GM23338 (cell line): ENCODE data around the gene AP3D1. TPM values are rescaled to one million over a fixed set of nuclear protein-coding genes. Genes with fewer than 3 reads are reported as not detected.
"Not testable (repeated sequence)": the region's sequence is repeated elsewhere in the genome, so short reads cannot be mapped to it uniquely, and the experiment has no call there.

Source experiments
- ATAC-seq: fragments of 200-7000 bp; cut with Tn5 transposase; 3 replicates; pipeline ENCODE4 v1.9.1; 2020
- DNase-seq: peaks from one replicate; pipeline ENCODE4 v3.0.0-alpha.2; 2015; ENCODE audit warnings: low spot score
- H2AFZ ChIP-seq: fragments of 200-600 bp; sonication (generic); 2 replicates; pipeline ENCODE4 v1.8.0; 2016; ENCODE audit warnings: antibody characterized with exemption, mild to moderate bottlenecking, moderate library complexity
- H3F3A ChIP-seq: fragments of 200-600 bp; sonication (generic); replicated peaks from 2 replicates; pipeline ENCODE4 v1.8.0; 2017; ENCODE audit warnings: antibody characterized with exemption, mixed run types, low read depth
- H3K27ac ChIP-seq: fragments of 200-600 bp; sonication (generic); 2 replicates; pipeline ENCODE4 v1.6.1; 2016; ENCODE audit warnings: low read depth
- H3K27me3 ChIP-seq: fragments of 200-600 bp; sonication (generic); 2 replicates; pipeline ENCODE4 v1.8.0; 2016; ENCODE audit warnings: mild to moderate bottlenecking, mixed run types, moderate library complexity; ENCODE audit not compliant: insufficient read depth
- H3K36me3 ChIP-seq: fragments of 200-600 bp; sonication (generic); 2 replicates; pipeline ENCODE4 v1.8.0; 2016; ENCODE audit warnings: mild to moderate bottlenecking; ENCODE audit not compliant: insufficient read depth
- H3K4me1 ChIP-seq: fragments of 200-600 bp; sonication (generic); 2 replicates; pipeline ENCODE4 v1.8.0; 2016; ENCODE audit warnings: mild to moderate bottlenecking, moderate library complexity; ENCODE audit not compliant: insufficient read depth
- H3K4me2 ChIP-seq: fragments of 200-600 bp; sonication (generic); 2 replicates; pipeline ENCODE4 v1.7.1; 2017; ENCODE audit warnings: mixed run types
- H3K4me3 ChIP-seq: fragments of 200-600 bp; sonication (generic); 2 replicates; pipeline ENCODE4 v1.6.1; 2016; ENCODE audit warnings: mixed run types
- H3K79me2 ChIP-seq: fragments of 200-600 bp; sonication (generic); replicated peaks from 2 replicates; pipeline ENCODE4 v1.8.0; 2017; ENCODE audit warnings: mild to moderate bottlenecking; ENCODE audit not compliant: insufficient read depth
- H3K9me2 ChIP-seq: fragments of 200-600 bp; sonication (generic); 2 replicates; pipeline ENCODE4 v1.8.0; 2017; ENCODE audit not compliant: insufficient read depth
- H4K20me1 ChIP-seq: fragments of 200-600 bp; sonication (generic); replicated peaks from 2 replicates; pipeline ENCODE4 v1.8.0; 2017; ENCODE audit warnings: mild to moderate bottlenecking; ENCODE audit not compliant: insufficient read depth
- H3K27ac Mint-ChIP-seq: 2 replicates; pipeline ENCODE4 v1.8.0; 2020; ENCODE audit warnings: inconsistent platforms, mild to moderate bottlenecking, moderate library complexity, mixed read lengths
- H3K27me3 Mint-ChIP-seq: 3 replicates; pipeline ENCODE4 v1.8.0; 2022; ENCODE audit warnings: low read depth, mild to moderate bottlenecking, moderate library complexity, mixed read lengths, inconsistent platforms; ENCODE audit not compliant: insufficient read depth, poor library complexity
- H3K36me3 Mint-ChIP-seq: 3 replicates; pipeline ENCODE4 v1.8.0; 2021; ENCODE audit warnings: low read depth, mild to moderate bottlenecking, inconsistent platforms, moderate library complexity, mixed read lengths
- H3K4me1 Mint-ChIP-seq: 3 replicates; pipeline ENCODE4 v1.8.0; 2020; ENCODE audit warnings: mild to moderate bottlenecking, inconsistent platforms, mixed read lengths
- H3K4me3 Mint-ChIP-seq: 3 replicates; pipeline ENCODE4 v1.8.0; 2021; ENCODE audit warnings: moderate library complexity, mild to moderate bottlenecking, inconsistent platforms, mixed read lengths
- H3K9me3 Mint-ChIP-seq: 3 replicates; pipeline ENCODE4 v1.8.0; 2020; ENCODE audit warnings: moderate library complexity, mild to moderate bottlenecking, inconsistent platforms, mixed read lengths
- CREB1 ChIP-seq: fragments of 250-450 bp; sonication (Bioruptor Pico); IDR thresholded peaks from 2 replicates; pipeline ENCODE4 v1.5.0; 2020; ENCODE audit warnings: low read depth, mild to moderate bottlenecking, moderate library complexity
- CTCF ChIP-seq, 2 experiments: fragments of 200-600 bp in 1 of 2; sonication (generic) in 1 of 2; conservative IDR thresholded peaks; 2 replicates each; pipeline versions ENCODE4 v1.5.1 to v1.6.1; 2016 to 2017; ENCODE audit warnings: antibody characterized with exemption in 2 of 2, low read depth in 2 of 2, mild to moderate bottlenecking in 2 of 2, moderate library complexity in 1 of 2
- ETS1 ChIP-seq: IDR thresholded peaks from 2 replicates; pipeline ENCODE4 v1.6.1; 2016; ENCODE audit warnings: antibody characterized with exemption
- EZH2 ChIP-seq: fragments of 200-600 bp; sonication (generic); IDR thresholded peaks from one replicate; pipeline ENCODE4 v1.8.0; 2017; ENCODE audit warnings: antibody characterized with exemption, mild to moderate bottlenecking, low read depth; ENCODE audit not compliant: unreplicated experiment
- EZH2phosphoT487 ChIP-seq: fragments of 200-600 bp; sonication (generic); IDR thresholded peaks from one replicate; pipeline ENCODE4 v1.8.1; 2018; ENCODE audit warnings: antibody characterized with exemption; ENCODE audit not compliant: unreplicated experiment
- JUNB ChIP-seq: IDR thresholded peaks from one replicate; pipeline ENCODE4 v1.6.1; 2016; ENCODE audit warnings: antibody characterized with exemption; ENCODE audit not compliant: unreplicated experiment
- POLR2AphosphoS5 ChIP-seq: IDR thresholded peaks from 2 replicates; pipeline ENCODE4 v1.6.1; 2016; ENCODE audit warnings: antibody characterized with exemption, low read depth
- REST ChIP-seq: IDR thresholded peaks from one replicate; pipeline ENCODE4 v1.6.1; 2018; ENCODE audit warnings: antibody characterized with exemption; ENCODE audit not compliant: unreplicated experiment
- polyA plus RNA-seq: library from polyadenylated mRNA; unstranded; fragments of >200 nt; fragmentation: Nextera tagmentation; extraction: Ambion mirVana; gene quantifications from 2 replicates; pipeline ENCODE4 v1.2.1, GENCODE V29; 2016
- total RNA-seq: library from RNA; depleted of rRNA; stranded (reverse); fragments of >200 nt; shearing (Covaris generic); gene quantifications from 2 replicates; pipeline ENCODE4 v1.2.3, GENCODE V29; 2014
- TF ChIP-seq, protein P1 (sequence below): fragments of 250-450 bp; sonication (Bioruptor Pico); IDR thresholded peaks from 2 replicates; pipeline ENCODE4 v1.5.0; 2020; ENCODE audit warnings: mild to moderate bottlenecking, moderate library complexity

Gene AP3D1
- total and polyA plus RNA-seq, 2 experiments from 2014 or later = 101 to 236 TPM

- H2AFZ ChIP-seq = not testable (repeated sequence)
Observed at GRCh38 chr19:2091926-2092525, 59.3 kb downstream of the AP3D1 start.

GRCh38 chr19:2089727-2090053 lies 61.7 kb downstream of the AP3D1 start:
- H3K4me2 ChIP-seq = no peak overlapping the region
- H3K79me2 ChIP-seq = no peaks in the 10 kb centered on the region
- Mint-ChIP-seq H3K27me3 (peaks cover 6% of the 10 kb centered on the region), H3K4me1 (peaks cover 23% of the 10 kb centered on the region), H3K36me3 (no peaks in the 10 kb centered on the region), H3K4me3 (no peak overlapping the region), H3K9me3 (no peaks in the 10 kb centered on the region), H3K27ac (peak overlapping the region; percentile 77)
- no peak overlapping the region for H3K4me3 ChIP-seq
- peaks cover 5% of the 10 kb centered on the region; the same call in 1 of the 2 replicates for H3K4me1 ChIP-seq
- peaks cover 3% of the 10 kb centered on the region; the same call in 1 of the 2 replicates for H3F3A ChIP-seq
- no peaks in the 10 kb centered on the region for H3K27me3 ChIP-seq
- DNase-seq (no peak), ATAC-seq (no peak)
- no peaks in the 10 kb centered on the region for H4K20me1 ChIP-seq
- H3K36me3 ChIP-seq = no peaks in the 10 kb centered on the region
- H2AFZ ChIP-seq = no peak overlapping the region
- peak overlapping the region; percentile 59; the same call in 1 of the 2 replicates for H3K27ac ChIP-seq
- no peaks in the 10 kb centered on the region for H3K9me2 ChIP-seq
- TF ChIP-seq JUNB (no peak), REST (no peak), CTCF (conservative IDR thresholded peaks at IDR 0.05; ENCODE audit: low read depth in 2 of 2) (no peak), EZH2 (no peak), EZH2phosphoT487 (no peak), CREB1 (CRISPR knock-in tag) (no peak), POLR2AphosphoS5 (no peak), ETS1 (no peak)
- TF ChIP-seq, protein P1, sequence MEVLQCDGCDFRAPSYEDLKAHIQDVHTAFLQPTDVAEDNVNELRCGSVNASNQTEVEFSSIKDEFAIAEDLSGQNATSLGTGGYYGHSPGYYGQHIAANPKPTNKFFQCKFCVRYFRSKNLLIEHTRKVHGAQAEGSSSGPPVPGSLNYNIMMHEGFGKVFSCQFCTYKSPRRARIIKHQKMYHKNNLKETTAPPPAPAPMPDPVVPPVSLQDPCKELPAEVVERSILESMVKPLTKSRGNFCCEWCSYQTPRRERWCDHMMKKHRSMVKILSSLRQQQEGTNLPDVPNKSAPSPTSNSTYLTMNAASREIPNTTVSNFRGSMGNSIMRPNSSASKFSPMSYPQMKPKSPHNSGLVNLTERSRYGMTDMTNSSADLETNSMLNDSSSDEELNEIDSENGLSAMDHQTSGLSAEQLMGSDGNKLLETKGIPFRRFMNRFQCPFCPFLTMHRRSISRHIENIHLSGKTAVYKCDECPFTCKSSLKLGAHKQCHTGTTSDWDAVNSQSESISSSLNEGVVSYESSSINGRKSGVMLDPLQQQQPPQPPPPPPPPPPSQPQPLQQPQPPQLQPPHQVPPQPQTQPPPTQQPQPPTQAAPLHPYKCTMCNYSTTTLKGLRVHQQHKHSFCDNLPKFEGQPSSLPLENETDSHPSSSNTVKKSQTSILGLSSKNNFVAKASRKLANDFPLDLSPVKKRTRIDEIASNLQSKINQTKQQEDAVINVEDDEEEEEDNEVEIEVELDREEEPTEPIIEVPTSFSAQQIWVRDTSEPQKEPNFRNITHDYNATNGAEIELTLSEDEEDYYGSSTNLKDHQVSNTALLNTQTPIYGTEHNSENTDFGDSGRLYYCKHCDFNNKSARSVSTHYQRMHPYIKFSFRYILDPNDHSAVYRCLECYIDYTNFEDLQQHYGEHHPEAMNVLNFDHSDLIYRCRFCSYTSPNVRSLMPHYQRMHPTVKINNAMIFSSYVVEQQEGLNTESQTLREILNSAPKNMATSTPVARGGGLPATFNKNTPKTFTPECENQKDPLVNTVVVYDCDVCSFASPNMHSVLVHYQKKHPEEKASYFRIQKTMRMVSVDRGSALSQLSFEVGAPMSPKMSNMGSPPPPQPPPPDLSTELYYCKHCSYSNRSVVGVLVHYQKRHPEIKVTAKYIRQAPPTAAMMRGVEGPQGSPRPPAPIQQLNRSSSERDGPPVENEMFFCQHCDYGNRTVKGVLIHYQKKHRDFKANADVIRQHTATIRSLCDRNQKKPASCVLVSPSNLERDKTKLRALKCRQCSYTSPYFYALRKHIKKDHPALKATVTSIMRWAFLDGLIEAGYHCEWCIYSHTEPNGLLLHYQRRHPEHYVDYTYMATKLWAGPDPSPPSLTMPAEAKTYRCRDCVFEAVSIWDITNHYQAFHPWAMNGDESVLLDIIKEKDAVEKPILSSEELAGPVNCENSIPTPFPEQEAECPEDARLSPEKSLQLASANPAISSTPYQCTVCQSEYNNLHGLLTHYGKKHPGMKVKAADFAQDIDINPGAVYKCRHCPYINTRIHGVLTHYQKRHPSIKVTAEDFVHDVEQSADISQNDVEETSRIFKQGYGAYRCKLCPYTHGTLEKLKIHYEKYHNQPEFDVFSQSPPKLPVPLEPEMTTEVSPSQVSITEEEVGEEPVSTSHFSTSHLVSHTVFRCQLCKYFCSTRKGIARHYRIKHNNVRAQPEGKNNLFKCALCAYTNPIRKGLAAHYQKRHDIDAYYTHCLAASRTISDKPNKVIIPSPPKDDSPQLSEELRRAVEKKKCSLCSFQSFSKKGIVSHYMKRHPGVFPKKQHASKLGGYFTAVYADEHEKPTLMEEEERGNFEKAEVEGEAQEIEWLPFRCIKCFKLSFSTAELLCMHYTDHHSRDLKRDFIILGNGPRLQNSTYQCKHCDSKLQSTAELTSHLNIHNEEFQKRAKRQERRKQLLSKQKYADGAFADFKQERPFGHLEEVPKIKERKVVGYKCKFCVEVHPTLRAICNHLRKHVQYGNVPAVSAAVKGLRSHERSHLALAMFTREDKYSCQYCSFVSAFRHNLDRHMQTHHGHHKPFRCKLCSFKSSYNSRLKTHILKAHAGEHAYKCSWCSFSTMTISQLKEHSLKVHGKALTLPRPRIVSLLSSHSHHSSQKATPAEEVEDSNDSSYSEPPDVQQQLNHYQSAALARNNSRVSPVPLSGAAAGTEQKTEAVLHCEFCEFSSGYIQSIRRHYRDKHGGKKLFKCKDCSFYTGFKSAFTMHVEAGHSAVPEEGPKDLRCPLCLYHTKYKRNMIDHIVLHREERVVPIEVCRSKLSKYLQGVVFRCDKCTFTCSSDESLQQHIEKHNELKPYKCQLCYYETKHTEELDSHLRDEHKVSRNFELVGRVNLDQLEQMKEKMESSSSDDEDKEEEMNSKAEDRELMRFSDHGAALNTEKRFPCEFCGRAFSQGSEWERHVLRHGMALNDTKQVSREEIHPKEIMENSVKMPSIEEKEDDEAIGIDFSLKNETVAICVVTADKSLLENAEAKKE (CRISPR knock-in tag) = no peak

More at GRCh38 chr19:2091926-2092525, 59.3 kb downstream of the AP3D1 start:
- not testable (repeated sequence) for H3K4me3 Mint-ChIP-seq, H3K4me2 ChIP-seq, DNase-seq, H3K36me3 Mint-ChIP-seq, ATAC-seq, H3K4me1 ChIP-seq, H3K79me2 ChIP-seq, H3K36me3 ChIP-seq, H3K4me3 ChIP-seq, H3K27me3 ChIP-seq, H3K27ac ChIP-seq, H3K9me3 Mint-ChIP-seq, H3F3A ChIP-seq, H4K20me1 ChIP-seq, H3K27ac Mint-ChIP-seq, H3K9me2 ChIP-seq
- peaks cover 11% of the 10 kb centered on the region for H3K27me3 Mint-ChIP-seq
- peaks cover 21% of the 10 kb centered on the region for H3K4me1 Mint-ChIP-seq
